HEK293T (cell line): ENCODE results near the gene CYP46A1.

Experiments
- ARNT ChIP-seq: fragments of 450-650 bp; IDR thresholded peaks from 2 replicates; pipeline ENCODE4 v1.6.1; 2017; ENCODE audit warnings: mild to moderate bottlenecking
- BHLHE40 ChIP-seq: fragments of 450-650 bp; IDR thresholded peaks from 2 replicates; pipeline ENCODE4 v1.6.1; 2016; ENCODE audit warnings: mild to moderate bottlenecking, moderate library complexity, borderline replicate concordance
- CTBP1 ChIP-seq: fragments of 450-650 bp; IDR thresholded peaks from 2 replicates; pipeline ENCODE4 v1.6.1; 2016; ENCODE audit warnings: borderline replicate concordance
- ELF4 ChIP-seq: fragments of 450-650 bp; IDR thresholded peaks from 2 replicates; pipeline ENCODE4 v1.6.1; 2017; ENCODE audit warnings: antibody characterized with exemption
- FOXA1 ChIP-seq: fragments of 450-650 bp; IDR thresholded peaks from 2 replicates; pipeline ENCODE4 v1.6.1; 2016; ENCODE audit warnings: mild to moderate bottlenecking
- FOXK2 ChIP-seq: fragments of 450-650 bp; IDR thresholded peaks from 2 replicates; pipeline ENCODE4 v1.6.1; 2016; ENCODE audit warnings: mild to moderate bottlenecking
- FOXM1 ChIP-seq: fragments of 450-650 bp; IDR thresholded peaks from 2 replicates; pipeline ENCODE4 v1.6.1; 2017; ENCODE audit warnings: mild to moderate bottlenecking, borderline replicate concordance
- HDGF ChIP-seq: fragments of 450-650 bp; IDR thresholded peaks from 2 replicates; pipeline ENCODE4 v1.6.1; 2017; ENCODE audit warnings: antibody characterized with exemption, borderline replicate concordance
- NFRKB ChIP-seq: fragments of 450-650 bp; IDR thresholded peaks from 2 replicates; pipeline ENCODE4 v1.6.1; 2016; ENCODE audit warnings: mild to moderate bottlenecking, moderate library complexity
- SP1 ChIP-seq: fragments of 450-650 bp; IDR thresholded peaks from 2 replicates; pipeline ENCODE4 v1.6.1; 2017
- SUZ12 ChIP-seq: fragments of 450-650 bp; IDR thresholded peaks from 2 replicates; pipeline ENCODE4 v1.6.1; 2016; ENCODE audit warnings: mild to moderate bottlenecking

DNA sequence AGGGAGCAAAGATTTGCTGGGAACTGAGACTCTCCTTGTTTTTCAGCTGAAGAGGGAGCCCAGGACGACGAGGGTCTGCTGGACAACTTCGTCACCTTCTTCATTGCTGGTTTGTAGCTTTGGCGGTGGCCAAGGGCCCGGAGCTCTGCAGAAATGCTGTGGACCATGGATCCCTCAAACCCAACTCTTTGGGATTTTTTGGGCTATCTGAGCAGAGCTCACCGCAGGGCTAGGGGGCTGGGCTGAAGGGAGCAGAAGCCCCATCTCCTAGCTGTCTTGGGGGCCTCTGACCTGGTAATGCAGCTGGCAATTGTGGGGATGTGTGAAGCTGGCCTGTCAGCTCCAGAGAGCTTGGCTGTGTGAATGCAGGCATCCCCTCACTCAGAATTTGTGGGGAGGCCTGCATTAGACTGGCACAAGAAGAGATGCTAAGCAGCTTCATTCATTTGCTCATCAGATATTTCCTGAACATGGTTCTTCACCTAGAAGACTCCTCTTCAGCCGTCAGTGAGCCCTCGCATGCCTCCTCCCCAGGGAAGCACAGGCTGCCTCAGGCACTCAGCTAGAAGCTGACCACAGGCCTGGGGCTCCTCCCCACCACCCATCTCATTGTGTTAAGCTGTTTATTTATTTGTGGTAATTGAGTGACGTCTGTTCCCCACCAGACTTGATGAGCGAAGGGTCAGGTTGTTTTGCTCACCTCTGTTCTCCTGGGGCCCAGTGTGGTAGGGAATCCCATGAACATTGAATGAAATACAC, 32.2 kb downstream of the CYP46A1 start:
- no peak for TF ChIP-seq ELF4
- TF ChIP-seq CTBP1, result no peak
- no peak for TF ChIP-seq SUZ12
- no peak for TF ChIP-seq SP1
- TF ChIP-seq BHLHE40, result no peak
- TF ChIP-seq NFRKB, result no peak
- TF ChIP-seq FOXK2, result no peak
- no peak for TF ChIP-seq HDGF
- no peak for TF ChIP-seq FOXA1
- TF ChIP-seq FOXM1, result no peak
- no peak for TF ChIP-seq ARNT
